Peyer's patch (tissue), 4 donors: ENCODE measurements around the gene ELAVL4.

Experiments used
- POLR2A ChIP-seq, 2 donors: fragments of 450-650 bp; IDR thresholded peaks; one replicate each; pipeline ENCODE4 v1.5.1; 2017; ENCODE audit warnings: antibody characterized with exemption in 2 of 2, mild to moderate bottlenecking in 2 of 2, moderate library complexity in 2 of 2
- TF ChIP-seq, protein P1 (sequence below), 6 experiments: fragments of 450-650 bp in 4 of 6; fragments of 200-600 bp in 2 of 6; sonication (generic) in 1 of 6; IDR thresholded peaks; one replicate each; pipeline ENCODE4 v1.5.1; 2017 to 2019; ENCODE audit warnings: antibody characterized with exemption in 6 of 6, mild to moderate bottlenecking in 3 of 6, moderate library complexity in 1 of 6

DNA sequence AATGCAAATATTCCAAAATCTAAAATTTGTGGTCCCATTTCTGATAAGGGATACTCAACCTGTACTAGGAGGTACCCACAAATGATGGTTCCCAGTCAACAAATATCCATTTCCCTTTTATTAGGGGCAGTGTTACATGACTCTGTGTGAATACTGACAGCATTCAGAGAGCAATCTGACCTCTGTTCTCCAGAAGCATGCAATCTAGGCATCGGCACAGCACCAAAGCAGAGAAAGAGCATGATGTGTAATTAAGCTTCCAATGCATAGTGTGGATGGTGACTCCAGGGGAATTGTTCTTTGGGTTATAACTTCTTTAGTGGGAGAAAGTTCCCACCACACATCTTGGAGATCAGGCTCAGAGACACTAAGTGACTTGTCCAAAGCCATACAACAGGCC is 71.6 kb downstream of the ELAVL4 start:
- TF ChIP-seq, protein P1, sequence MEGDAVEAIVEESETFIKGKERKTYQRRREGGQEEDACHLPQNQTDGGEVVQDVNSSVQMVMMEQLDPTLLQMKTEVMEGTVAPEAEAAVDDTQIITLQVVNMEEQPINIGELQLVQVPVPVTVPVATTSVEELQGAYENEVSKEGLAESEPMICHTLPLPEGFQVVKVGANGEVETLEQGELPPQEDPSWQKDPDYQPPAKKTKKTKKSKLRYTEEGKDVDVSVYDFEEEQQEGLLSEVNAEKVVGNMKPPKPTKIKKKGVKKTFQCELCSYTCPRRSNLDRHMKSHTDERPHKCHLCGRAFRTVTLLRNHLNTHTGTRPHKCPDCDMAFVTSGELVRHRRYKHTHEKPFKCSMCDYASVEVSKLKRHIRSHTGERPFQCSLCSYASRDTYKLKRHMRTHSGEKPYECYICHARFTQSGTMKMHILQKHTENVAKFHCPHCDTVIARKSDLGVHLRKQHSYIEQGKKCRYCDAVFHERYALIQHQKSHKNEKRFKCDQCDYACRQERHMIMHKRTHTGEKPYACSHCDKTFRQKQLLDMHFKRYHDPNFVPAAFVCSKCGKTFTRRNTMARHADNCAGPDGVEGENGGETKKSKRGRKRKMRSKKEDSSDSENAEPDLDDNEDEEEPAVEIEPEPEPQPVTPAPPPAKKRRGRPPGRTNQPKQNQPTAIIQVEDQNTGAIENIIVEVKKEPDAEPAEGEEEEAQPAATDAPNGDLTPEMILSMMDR (IDR thresholded peaks at IDR 0.05): no peak
- TF ChIP-seq POLR2A (IDR thresholded peaks at IDR 0.05): no peak
